H1 (cell line): Measurements from ENCODE around the gene ESRRB. TPM values are rescaled to one million over a fixed set of nuclear protein-coding genes. Genes with fewer than 3 reads are reported as not detected.

Experiments
- CTCF ChIA-PET: fragments of 300-600 bp; sonication (Branson Sonifier 250); formaldehyde crosslinking; loops from one replicate; lab custom pipeline; 2021; ENCODE audit not compliant: partially characterized antibody; lab: Charles Lee
- POLR2A ChIA-PET: fragments of 300-600 bp; sonication (Branson Sonifier 250); formaldehyde crosslinking; loops from one replicate; lab custom pipeline; 2021; ENCODE audit warnings: inconsistent platforms; ENCODE audit not compliant: partially characterized antibody; lab: Charles Lee
- DNase-seq, 2 experiments: peaks; one replicate each; pipeline versions ENCODE4 v3.0.0 to v3.0.0-alpha.2; 2010 to 2022; ENCODE audit warnings: low spot score in 2 of 2, low read depth in 1 of 2, mixed read lengths in 1 of 2
- FAIRE-seq: peaks from 2 replicates; lab custom pipeline; 2011; peaks lifted over from hg19 to GRCh38; lab: Jason Lieb, UNC
- H2AFZ ChIP-seq: 2 replicates; pipeline ENCODE4 v1.8.1; 2012; ENCODE audit warnings: low read length, inconsistent platforms
- H2AK5ac ChIP-seq: 2 replicates; pipeline ENCODE4 v1.6.1; 2013; ENCODE audit warnings: low read depth, low read length
- H2BK120ac ChIP-seq: replicated peaks from 2 replicates; pipeline ENCODE3; 2013; ENCODE audit warnings: low read depth, low read length, inconsistent platforms
- H2BK12ac ChIP-seq: 2 replicates; pipeline ENCODE4 v1.6.1; 2013; ENCODE audit warnings: low read depth, low read length
- H2BK15ac ChIP-seq: 2 replicates; pipeline ENCODE4 v1.6.1; 2013; ENCODE audit warnings: low read length
- H2BK20ac ChIP-seq: 2 replicates; pipeline ENCODE4 v1.6.1; 2013; ENCODE audit warnings: low read length
- H2BK5ac ChIP-seq: 2 replicates; pipeline ENCODE4 v1.6.1; 2013; ENCODE audit warnings: low read depth, low read length
- H3K14ac ChIP-seq: 2 replicates; pipeline ENCODE4 v1.6.1; 2013; ENCODE audit warnings: inconsistent platforms; ENCODE audit not compliant: insufficient read length
- H3K18ac ChIP-seq: 2 replicates; pipeline ENCODE4 v1.6.1; 2013; ENCODE audit warnings: low read length; ENCODE audit errors: extremely low read depth
- H3K23ac ChIP-seq: 2 replicates; pipeline ENCODE4 v1.6.1; 2013; ENCODE audit warnings: inconsistent platforms; ENCODE audit not compliant: insufficient read length
- H3K23me2 ChIP-seq: 2 replicates; pipeline ENCODE4 v1.6.1; 2013; ENCODE audit warnings: low read depth, low read length
- H3K27ac ChIP-seq: 2 replicates; pipeline ENCODE4 v1.6.1; 2011; ENCODE audit warnings: low read depth, low read length, inconsistent platforms
- H3K27me3 ChIP-seq, 4 experiments: replicated peaks in 1 of 4; 1 replicate in 1 of 4; 2 replicates in 3 of 4; pipeline versions ENCODE4 v1.6.1 to v1.8.1; 2011 to 2013; ENCODE audit warnings: low read length in 3 of 4, mild to moderate bottlenecking in 3 of 4, inconsistent platforms in 2 of 4, mixed read lengths in 2 of 4, moderate library complexity in 1 of 4; ENCODE audit not compliant: control insufficient read depth in 3 of 4, insufficient read depth in 3 of 4; ENCODE audit errors: extremely low read depth in 1 of 4
- H3K36me3 ChIP-seq, 4 experiments: 2 replicates each; pipeline versions ENCODE4 v1.6.1 to v1.8.1; 2011 to 2013; ENCODE audit warnings: mild to moderate bottlenecking in 4 of 4, low read length in 3 of 4, moderate library complexity in 2 of 4, control low read depth in 1 of 4, inconsistent platforms in 1 of 4; ENCODE audit not compliant: insufficient read depth in 4 of 4, control insufficient read depth in 2 of 4
- H3K4ac ChIP-seq: replicated peaks from 2 replicates; pipeline ENCODE3; 2013; ENCODE audit warnings: low read length, low read depth, mixed read lengths, inconsistent platforms; ENCODE audit not compliant: insufficient read length
- H3K4me1 ChIP-seq, 4 experiments: replicated peaks in 1 of 4; 1 replicate in 1 of 4; 2 replicates in 3 of 4; pipeline versions ENCODE4 v1.6.1 to v1.8.1; 2011 to 2013; ENCODE audit warnings: low read length in 3 of 4, inconsistent platforms in 2 of 4, mixed read lengths in 1 of 4; ENCODE audit not compliant: insufficient read depth in 4 of 4, control insufficient read depth in 3 of 4
- H3K4me2 ChIP-seq, 2 experiments: 2 replicates each; pipeline versions ENCODE4 v1.6.1 to v1.8.1; 2011 to 2013; ENCODE audit warnings: low read depth in 2 of 2, low read length in 2 of 2, control low read depth in 1 of 2, inconsistent platforms in 1 of 2, mild to moderate bottlenecking in 1 of 2; ENCODE audit not compliant: insufficient read depth in 1 of 2
- H3K4me3 ChIP-seq, 4 experiments: fragments of 200-600, 300-600 bp in 1 of 4; sonication (generic), shearing (Covaris generic), sonication (Bioruptor Twin) in 1 of 4; 2 replicates each; pipeline versions ENCODE4 v1.5.1 to v1.8.1; 2011 to 2016; ENCODE audit warnings: low read length in 4 of 4, low read depth in 3 of 4, control low read depth in 2 of 4, inconsistent platforms in 2 of 4, mild to moderate bottlenecking in 2 of 4, mixed read lengths in 1 of 4, moderate library complexity in 1 of 4; ENCODE audit not compliant: insufficient read depth in 2 of 4; ENCODE audit errors: extremely low read depth in 1 of 4
- H3K56ac ChIP-seq: replicated peaks from 2 replicates; pipeline ENCODE3; 2013; ENCODE audit warnings: low read depth, mild to moderate bottlenecking, mixed read lengths, low read length, inconsistent platforms; ENCODE audit not compliant: insufficient read length
- H3K79me1 ChIP-seq: 2 replicates; pipeline ENCODE4 v1.6.1; 2013; ENCODE audit warnings: low read depth, low read length, control low read depth
- H3K79me2 ChIP-seq, 2 experiments: 2 replicates each; pipeline versions ENCODE4 v1.6.1 to v1.8.1; 2012 to 2013; ENCODE audit warnings: low read length in 2 of 2, mild to moderate bottlenecking in 2 of 2, inconsistent platforms in 1 of 2; ENCODE audit not compliant: insufficient read depth in 2 of 2, control insufficient read depth in 1 of 2
- H3K9ac ChIP-seq, 4 experiments: replicated peaks in 1 of 4; 1 replicate in 1 of 4; 2 replicates in 3 of 4; pipeline versions ENCODE4 v1.6.1 to v1.8.1; 2011 to 2013; ENCODE audit warnings: low read depth in 3 of 4, low read length in 3 of 4, control low read depth in 2 of 4, mild to moderate bottlenecking in 2 of 4, moderate library complexity in 2 of 4, inconsistent platforms in 1 of 4; ENCODE audit errors: extremely low read depth in 1 of 4
- H3K9me3 ChIP-seq, 2 experiments: 2 replicates each; pipeline versions ENCODE4 v1.6.1 to v1.8.1; 2012 to 2013; ENCODE audit warnings: mild to moderate bottlenecking in 2 of 2, moderate library complexity in 2 of 2, control low read depth in 1 of 2, inconsistent platforms in 1 of 2, low read depth in 1 of 2, low read length in 1 of 2, mixed read lengths in 1 of 2; ENCODE audit not compliant: insufficient read depth in 2 of 2
- H4K20me1 ChIP-seq, 2 experiments: replicated peaks in 1 of 2; 2 replicates each; pipeline versions ENCODE3 to v1.8.1; 2011 to 2013; ENCODE audit warnings: inconsistent platforms in 2 of 2, low read length in 2 of 2, mild to moderate bottlenecking in 1 of 2; ENCODE audit not compliant: insufficient read depth in 2 of 2, control insufficient read depth in 1 of 2
- H4K5ac ChIP-seq: 2 replicates; pipeline ENCODE4 v1.6.1; 2013; ENCODE audit warnings: low read length, low read depth, mixed read lengths, inconsistent platforms; ENCODE audit not compliant: insufficient read length
- H4K8ac ChIP-seq: 2 replicates; pipeline ENCODE4 v1.8.0; 2013; ENCODE audit warnings: mild to moderate bottlenecking, moderate library complexity, low read length, inconsistent platforms; ENCODE audit not compliant: insufficient read depth; ENCODE audit errors: extremely low read depth
- H4K91ac ChIP-seq: replicated peaks from 2 replicates; pipeline ENCODE3; 2013; ENCODE audit warnings: low read length, mixed read lengths, inconsistent platforms; ENCODE audit not compliant: insufficient read length
- BRCA1 ChIP-seq: IDR thresholded peaks from 2 replicates; pipeline ENCODE4 v1.6.1; 2012; ENCODE audit warnings: low read depth, low read length, improper control_type of control experiment
- SRF ChIP-seq: IDR thresholded peaks from 2 replicates; pipeline ENCODE4 v1.6.1; 2011; ENCODE audit warnings: mild to moderate bottlenecking, low read depth, low read length, moderate library complexity
- TCF12 ChIP-seq: IDR thresholded peaks from 2 replicates; pipeline ENCODE4 v1.6.1; 2011; ENCODE audit warnings: low read depth, mild to moderate bottlenecking, low read length
- USF2 ChIP-seq: IDR thresholded peaks from 2 replicates; pipeline ENCODE4 v1.6.1; 2011; ENCODE audit warnings: low read length, improper control_type of control experiment
- WGBS, 2 experiments: shearing (Covaris generic) in 1 of 2; methylation state at CpG; one replicate each; pipeline versions ENCODE4 v1.1.6 to v1.1.7; 2013 to 2015; ENCODE audit warnings: low lambda C conversion rate in 2 of 2, mixed read lengths in 2 of 2, inconsistent platforms in 1 of 2, low coverage in 1 of 2, missing lambda C conversion rate in 1 of 2; ENCODE audit not compliant: insufficient replicate concordance in 2 of 2, insufficient coverage in 1 of 2, insufficient read length in 1 of 2; ENCODE audit errors: extremely low coverage in 1 of 2, missing lambda C conversion rate in 1 of 2; 5-methylcytosine and 5-hydroxymethylcytosine counted together
- polyA plus RNA-seq, 7 experiments: library from polyadenylated mRNA; depleted of rRNA in 3 of 7; stranded (reverse) in 5 of 7; unstranded in 2 of 7; fragments of >200 nt in 5 of 7; fragments of 200-250 nt in 2 of 7; gene quantifications; 1 replicate in 5 of 7; 2 replicates in 1 of 7; 4 replicates in 1 of 7; pipeline versions ENCODE4 v1.2.1 to v1.2.3, GENCODE V29; 2011 to 2013; ENCODE audit warnings: missing spikeins in 2 of 7, mixed read lengths in 2 of 7
- total RNA-seq: library from RNA; stranded (reverse); fragmentation: NEBNext Ultra II Directional; extraction: Animal tissue kit (Norgen Biotek cat#: 25700); gene quantifications from 2 replicates; pipeline ENCODE4 v1.2.1, GENCODE V29; 2021

ESRRB gene
- total and polyA plus RNA-seq, 2 of the 8 experiments (the other 6 are each of a cell fraction or from before 2014, with no cell fraction given), result 0.29 to 0.45 TPM

GRCh38 chr14:76500480-76500879 is 124.5 kb downstream of the ESRRB start:
- no peak overlapping the region for H2BK20ac ChIP-seq
- H3K79me2 ChIP-seq, result no peaks in the 10 kb centered on the region
- H3K36me3 ChIP-seq, result no peaks in the 10 kb centered on the region; a peak in 1 of 8 replicates
- no peak for FAIRE-seq
- no peak overlapping the region for H3K56ac ChIP-seq
- H3K9ac ChIP-seq, result no peak overlapping the region
- H3K4me2 ChIP-seq, result no peak overlapping the region
- H4K20me1 ChIP-seq, result no peaks in the 10 kb centered on the region
- H3K4me3 ChIP-seq, result no peak overlapping the region
- H4K5ac ChIP-seq, result no peak overlapping the region
- POLR2A ChIA-PET, result no interaction called here
- H3K4me1 ChIP-seq, result no peaks in the 10 kb centered on the region
- no peak overlapping the region for H4K8ac ChIP-seq
- H3K23me2 ChIP-seq, result no peaks in the 10 kb centered on the region
- H2AFZ ChIP-seq, result no peak overlapping the region
- no peak for DNase-seq
- no peak overlapping the region for H3K18ac ChIP-seq
- H2BK120ac ChIP-seq, result no peak overlapping the region
- 95% methylated on average over 5 of the region's 6 CpGs; no CpG with 5 or more reads in 1 of the 2 experiments for WGBS, 2 experiments
- no peaks in the 10 kb centered on the region for H3K79me1 ChIP-seq
- no peak overlapping the region for H2BK15ac ChIP-seq
- H2AK5ac ChIP-seq, result no peak overlapping the region
- H3K23ac ChIP-seq, result no peak overlapping the region
- H4K91ac ChIP-seq, result no peak overlapping the region
- H3K14ac ChIP-seq, result no peak overlapping the region
- CTCF ChIA-PET, result interaction anchor here (1.1 to 6.9 kb wide), 7 partner anchors 13 to 148 kb away, joined by 3 to 87 read pairs (median 18); no protein-coding TSS in a partner anchor
- no peak overlapping the region for H3K27ac ChIP-seq
- H2BK5ac ChIP-seq, result no peak overlapping the region
- no peaks in the 10 kb centered on the region for H3K9me3 ChIP-seq
- H3K4ac ChIP-seq, result no peak overlapping the region
- H3K27me3 ChIP-seq, result no peaks in the 10 kb centered on the region; a peak in 1 of 7 replicates
- TF ChIP-seq TCF12 (no peak), USF2 (no peak), SRF (no peak), BRCA1 (no peak)
- H2BK12ac ChIP-seq, result no peak overlapping the region
